Esophagus (tissue), 2 donors: ENCODE measurements around the gene LIMS4. TPM values are rescaled to one million over a fixed set of nuclear protein-coding genes. Genes with fewer than 3 reads are reported as not detected.

Experiments
- polyA plus RNA-seq, 2 donors: library from polyadenylated mRNA; stranded (reverse); fragments of 200-250 nt; gene quantifications; one replicate each; pipeline ENCODE4 v1.2.3, GENCODE V29; 2013
- donor health status: healthy with polysubstance abuse.
- donor health status: Bipolar disorder and iron deficiency.

Gene LIMS4
- polyA plus RNA-seq, 2 donors, result 0.29 to 0.93 TPM

Other genes starting within 250 kb of the LIMS4 start
- gene RGPD6, start 104.4 kb upstream of the LIMS4 start, polyA plus RNA-seq, result 1 to 10 TPM; 4.6 to 9.1 TPM
- 1 to 10 TPM; 2.3 to 5.3 TPM for gene BUB1, start 205.2 kb upstream of the LIMS4 start, polyA plus RNA-seq